DOHH2 (cell line): Measurements from ENCODE around the gene TRAF3.

ENCODE experiments used
- CTCF ChIP-seq: fragments of 200-600 bp; sonication (generic); IDR thresholded peaks from one replicate; pipeline ENCODE4 v1.5.1; 2014; ENCODE audit warnings: antibody characterized with exemption, mild to moderate bottlenecking, low read depth, low read length; ENCODE audit not compliant: poor library complexity, severe bottlenecking
- EZH2phosphoT487 ChIP-seq: fragments of 200-600 bp; sonication (generic); IDR thresholded peaks from 2 replicates; pipeline ENCODE4 v1.6.1; 2017; ENCODE audit warnings: borderline replicate concordance, mild to moderate bottlenecking, antibody characterized with exemption, low read length, moderate library complexity, mixed read lengths

- TF ChIP-seq CTCF (no peak), EZH2phosphoT487 (no peak)
Observed at GRCh38 chr14:102868956-102869547, 91.8 kb downstream of the TRAF3 start.
